ENCODE measurements around the gene MROH2A.

DNA sequence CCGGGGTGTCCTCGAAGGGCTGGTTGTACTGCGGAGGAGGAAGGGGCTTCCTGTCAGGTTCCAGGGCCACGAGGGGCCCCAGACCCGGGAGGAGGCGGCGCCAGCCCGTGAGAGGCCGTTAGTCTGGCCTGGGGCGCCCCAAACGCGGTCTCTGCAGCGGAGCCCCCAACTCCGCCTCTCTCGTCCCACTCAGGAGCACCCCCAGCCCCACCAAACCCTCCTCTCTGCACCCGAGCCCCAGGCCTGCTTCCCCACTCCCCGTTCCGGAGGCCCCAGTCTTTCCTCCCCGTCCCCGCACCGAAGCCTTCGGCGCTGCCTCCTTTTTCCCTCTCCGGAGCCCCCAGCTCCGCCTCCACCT is 75.7 kb downstream of the MROH2A start:
- no peak for TF ChIP-seq EZH2 (IDR thresholded peaks at IDR 0.05; ENCODE audit: borderline replicate concordance, low read depth, low read length)
- TF ChIP-seq ZFX (CRISPR knock-in tag; IDR thresholded peaks at IDR 0.05), result no peak
- no peak for TF ChIP-seq POLR3A (IDR thresholded peaks at IDR 0.05; ENCODE audit: borderline replicate concordance, extremely low read depth, insufficient read depth, insufficient read length)
- no peak for TF ChIP-seq HDAC2 (IDR thresholded peaks at IDR 0.05)
- no peak for TF ChIP-seq ZKSCAN1 (IDR thresholded peaks at IDR 0.05; ENCODE audit: low read depth, low read length)
- TF ChIP-seq, protein P1, sequence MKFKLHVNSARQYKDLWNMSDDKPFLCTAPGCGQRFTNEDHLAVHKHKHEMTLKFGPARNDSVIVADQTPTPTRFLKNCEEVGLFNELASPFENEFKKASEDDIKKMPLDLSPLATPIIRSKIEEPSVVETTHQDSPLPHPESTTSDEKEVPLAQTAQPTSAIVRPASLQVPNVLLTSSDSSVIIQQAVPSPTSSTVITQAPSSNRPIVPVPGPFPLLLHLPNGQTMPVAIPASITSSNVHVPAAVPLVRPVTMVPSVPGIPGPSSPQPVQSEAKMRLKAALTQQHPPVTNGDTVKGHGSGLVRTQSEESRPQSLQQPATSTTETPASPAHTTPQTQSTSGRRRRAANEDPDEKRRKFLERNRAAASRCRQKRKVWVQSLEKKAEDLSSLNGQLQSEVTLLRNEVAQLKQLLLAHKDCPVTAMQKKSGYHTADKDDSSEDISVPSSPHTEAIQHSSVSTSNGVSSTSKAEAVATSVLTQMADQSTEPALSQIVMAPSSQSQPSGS (CRISPR knock-in tag; IDR thresholded peaks at IDR 0.05), result no peak
